GM19193 (cell line): ENCODE results near the gene RABGAP1L.

ENCODE experiments used
- POLR2A ChIP-seq: IDR thresholded peaks from 4 replicates; pipeline ENCODE4 v1.6.1; 2011; ENCODE audit not compliant: insufficient read depth, insufficient read length; ENCODE audit errors: extremely low read depth

Gene RABGAP1L

GRCh38 chr1:174152427-174152826 is 6.9 kb upstream of the RABGAP1L start:
- TF ChIP-seq POLR2A = no peak

- TF ChIP-seq POLR2A = no peak
These were observed 6.1 kb upstream of the RABGAP1L start for GRCh38 chr1:174153085-174153824.

GRCh38 chr1:174153825-174154107 is 5.6 kb upstream of the RABGAP1L start:
- no peak for TF ChIP-seq POLR2A

GRCh38 chr1:174156437-174156836 is 2.9 kb upstream of the RABGAP1L start:
- no peak for TF ChIP-seq POLR2A

- TF ChIP-seq POLR2A = no peak
These were observed 2.0 kb upstream of the RABGAP1L start for GRCh38 chr1:174157157-174157806.

GRCh38 chr1:174158767-174159251 is 511 bp upstream of the RABGAP1L start:
- TF ChIP-seq POLR2A = no peak

- TF ChIP-seq POLR2A = no peak
These were observed 771 bp downstream of the RABGAP1L start for GRCh38 chr1:174160109-174160473.

- TF ChIP-seq POLR2A = no peak
These were observed 1.3 kb downstream of the RABGAP1L start for GRCh38 chr1:174160603-174161002.

GRCh38 chr1:174161813-174162212 is 2.5 kb downstream of the RABGAP1L start:
- no peak for TF ChIP-seq POLR2A

- no peak for TF ChIP-seq POLR2A
These were observed 5.5 kb downstream of the RABGAP1L start for GRCh38 chr1:174164826-174165225.

GRCh38 chr1:174165471-174166137 is 6.3 kb downstream of the RABGAP1L start:
- no peak for TF ChIP-seq POLR2A

- no peak for TF ChIP-seq POLR2A
These were observed 7.4 kb downstream of the RABGAP1L start for GRCh38 chr1:174166530-174167264.

GRCh38 chr1:174167265-174167803 is 8.0 kb downstream of the RABGAP1L start:
- no peak for TF ChIP-seq POLR2A

GRCh38 chr1:174169342-174169741 is 10.0 kb downstream of the RABGAP1L start:
- no peak for TF ChIP-seq POLR2A

- TF ChIP-seq POLR2A = no peak
These were observed 11.8 kb downstream of the RABGAP1L start for GRCh38 chr1:174171073-174171472.
